CD4-positive, alpha-beta T cell treated with Interleukin-17A for 1 hour (primary cell): ENCODE results near the gene FFAR1.

Source experiments
- DNase-seq: peaks from one replicate; pipeline ENCODE4 v3.0.0-alpha.2; 2020

The FFAR1 gene

DNA sequence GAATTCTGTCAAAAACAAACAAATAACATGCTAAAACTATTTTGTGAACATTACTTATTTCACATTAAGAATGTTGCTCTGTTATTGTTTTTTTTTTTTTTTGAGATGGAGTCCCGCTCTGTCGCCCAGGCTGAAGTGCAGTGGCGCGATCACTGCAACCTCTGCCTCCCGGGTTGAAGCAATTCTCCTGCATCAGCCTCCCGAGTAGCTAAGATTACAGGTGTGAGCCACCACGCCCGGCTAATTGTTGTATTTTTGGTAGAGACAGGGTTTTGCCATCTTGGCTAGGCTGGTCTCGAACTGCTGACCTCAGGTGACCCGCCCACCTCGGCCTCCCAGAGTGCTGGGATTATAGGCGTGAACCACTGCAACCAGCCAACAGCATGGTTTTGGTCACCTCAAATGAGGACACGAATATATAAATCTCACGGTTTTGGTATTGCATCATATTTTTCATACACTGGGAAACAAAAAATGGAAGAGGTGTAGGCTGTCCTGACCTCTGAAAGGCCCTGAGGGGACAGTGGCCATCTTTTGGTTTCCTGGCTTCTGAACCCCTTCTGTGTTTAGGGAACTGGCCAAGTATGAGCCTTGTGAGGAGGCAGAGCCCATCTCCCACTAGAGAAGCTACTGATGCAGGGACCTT, 48.7 kb downstream of the FFAR1 start:
- DNase-seq, result no peak

DNA sequence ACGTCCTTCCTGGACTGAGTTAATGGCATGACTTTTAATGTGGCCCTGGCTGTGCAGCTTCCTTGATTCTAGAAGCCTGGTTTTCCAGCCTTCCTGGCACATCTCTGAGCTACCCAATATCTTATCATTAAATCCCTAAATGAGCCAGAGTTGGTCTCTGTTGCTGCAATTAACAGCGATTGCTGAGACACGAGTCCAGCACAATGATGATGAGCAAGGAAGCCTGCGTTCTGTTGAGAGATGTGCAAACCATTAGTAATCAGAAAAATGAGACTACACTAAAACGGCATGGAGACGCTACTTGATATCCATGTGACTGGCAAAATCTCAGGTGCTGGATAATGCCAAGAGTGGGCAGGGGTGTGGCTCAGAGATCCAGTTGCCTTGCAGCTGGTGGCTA, 49.4 kb downstream of the FFAR1 start:
- DNase-seq, result no peak
